ENCODE results near the gene PRPF6. TPM values are rescaled to one million over a fixed set of nuclear protein-coding genes. Genes with fewer than 3 reads are reported as not detected.

The PRPF6 gene
- total and polyA plus RNA-seq, 2 of the 13 experiments (the other 11 are each of a cell fraction or from before 2014, with no cell fraction given) = 63.7 to 101 TPM

DNA sequence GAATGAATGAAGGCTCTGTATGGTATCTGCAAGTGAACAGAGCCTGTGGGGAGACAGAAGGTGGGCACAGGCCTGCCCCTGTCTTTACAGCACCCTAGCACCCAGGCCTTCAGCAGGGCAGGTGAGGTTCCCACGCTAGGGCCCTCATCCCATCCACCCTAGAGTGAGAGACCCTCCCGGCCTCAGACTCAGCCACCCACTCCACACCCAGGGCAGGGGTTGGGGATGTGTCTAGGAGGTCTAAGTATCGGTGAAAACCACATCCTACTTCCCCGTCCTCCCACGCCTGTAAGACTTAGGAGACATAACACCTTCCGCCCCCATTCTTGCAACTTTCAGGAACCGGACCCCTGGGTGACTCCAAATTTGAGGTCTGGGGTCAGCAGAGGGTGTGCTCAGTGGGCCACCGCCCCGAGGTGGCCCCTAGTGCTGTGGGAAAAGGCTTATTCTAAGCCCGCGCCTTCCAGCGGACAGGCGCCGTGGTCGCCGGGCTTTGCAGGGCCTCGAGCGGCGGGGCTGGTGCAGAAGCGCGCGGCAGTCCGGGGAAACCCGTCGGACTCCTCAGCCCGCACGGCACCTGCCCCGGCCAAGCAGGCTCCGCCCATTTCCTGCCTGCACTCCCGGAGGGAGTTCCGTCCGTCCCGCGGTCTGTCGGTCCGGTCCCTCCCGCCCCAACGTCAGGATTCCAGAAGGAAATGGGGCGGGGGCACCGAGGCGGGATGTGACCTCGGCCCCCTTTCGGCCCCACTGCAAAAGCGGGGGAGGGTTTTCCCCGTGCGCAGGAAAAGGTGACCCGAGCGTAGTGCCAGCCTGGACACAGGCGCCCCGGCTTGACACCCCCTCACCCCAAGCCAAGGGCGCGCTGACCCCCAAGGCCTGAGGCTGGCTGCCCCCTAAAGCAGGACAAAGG lies 2.4 kb upstream of the PRPF6 start (continued):
- TF ChIP-seq EP300 (IDR thresholded peaks at IDR 0.05; ENCODE audit: low read depth in 2 of 2, low read length in 2 of 2) (no peak), EP300 (CRISPR knock-in tag; IDR thresholded peaks at IDR 0.05; ENCODE audit: borderline replicate concordance) (0 out of 2 replicates have a peak, but pooled peaks have one; percentile 38), GATA4 (IDR thresholded peaks at IDR 0.05; ENCODE audit: borderline replicate concordance, low read depth) (0 out of 2 replicates have a peak, but pooled peaks have one; percentile 7), ZNF878 (CRISPR knock-in tag; IDR thresholded peaks at IDR 0.05) (0 out of 2 replicates have a peak, but pooled peaks have one; percentile 38), HMGA1 (CRISPR knock-in tag; conservative IDR thresholded peaks at IDR 0.05) (no peak), ZNF264 (CRISPR knock-in tag; IDR thresholded peaks at IDR 0.05) (peak; percentile 72; the same call in 1 of the 2 replicates), PHF8 (CRISPR knock-in tag; IDR thresholded peaks at IDR 0.05) (peak; percentile 85), ETV5 (CRISPR knock-in tag; IDR thresholded peaks at IDR 0.05; ENCODE audit: borderline replicate concordance) (peak; percentile 96), ZNF24 (IDR thresholded peaks at IDR 0.05) (no peak), ZNF446 (CRISPR knock-in tag; IDR thresholded peaks at IDR 0.05) (no peak; the same call in 1 of the 2 replicates), KMT2B (CRISPR knock-in tag; IDR thresholded peaks at IDR 0.05) (peak; percentile 81), ISX (CRISPR knock-in tag; conservative IDR thresholded peaks at IDR 0.05) (peak; percentile 86; the same call in 1 of the 2 replicates), SSRP1 (CRISPR knock-in tag; IDR thresholded peaks at IDR 0.05) (no peak), RFXAP (CRISPR knock-in tag; IDR thresholded peaks at IDR 0.05; ENCODE audit: borderline replicate concordance) (peak; percentile 84), ZNF33B (CRISPR knock-in tag; IDR thresholded peaks at IDR 0.05) (0 out of 2 replicates have a peak, but pooled peaks have one; percentile 43), JUN (CRISPR knock-in tag; IDR thresholded peaks at IDR 0.05) (no peak), BCL6 (CRISPR knock-in tag; IDR thresholded peaks at IDR 0.05) (peak; percentile 69)
- TF ChIP-seq, protein P1, sequence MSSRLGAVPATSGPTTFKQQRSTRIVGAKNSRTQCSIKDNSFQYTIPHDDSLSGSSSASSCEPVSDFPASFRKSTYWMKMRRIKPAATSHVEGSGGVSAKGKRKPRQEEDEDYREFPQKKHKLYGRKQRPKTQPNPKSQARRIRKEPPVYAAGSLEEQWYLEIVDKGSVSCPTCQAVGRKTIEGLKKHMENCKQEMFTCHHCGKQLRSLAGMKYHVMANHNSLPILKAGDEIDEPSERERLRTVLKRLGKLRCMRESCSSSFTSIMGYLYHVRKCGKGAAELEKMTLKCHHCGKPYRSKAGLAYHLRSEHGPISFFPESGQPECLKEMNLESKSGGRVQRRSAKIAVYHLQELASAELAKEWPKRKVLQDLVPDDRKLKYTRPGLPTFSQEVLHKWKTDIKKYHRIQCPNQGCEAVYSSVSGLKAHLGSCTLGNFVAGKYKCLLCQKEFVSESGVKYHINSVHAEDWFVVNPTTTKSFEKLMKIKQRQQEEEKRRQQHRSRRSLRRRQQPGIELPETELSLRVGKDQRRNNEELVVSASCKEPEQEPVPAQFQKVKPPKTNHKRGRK (CRISPR knock-in tag; IDR thresholded peaks at IDR 0.05) = peak; percentile 32; the same call in 1 of the 2 replicates
- TF ChIP-seq, protein P2, sequence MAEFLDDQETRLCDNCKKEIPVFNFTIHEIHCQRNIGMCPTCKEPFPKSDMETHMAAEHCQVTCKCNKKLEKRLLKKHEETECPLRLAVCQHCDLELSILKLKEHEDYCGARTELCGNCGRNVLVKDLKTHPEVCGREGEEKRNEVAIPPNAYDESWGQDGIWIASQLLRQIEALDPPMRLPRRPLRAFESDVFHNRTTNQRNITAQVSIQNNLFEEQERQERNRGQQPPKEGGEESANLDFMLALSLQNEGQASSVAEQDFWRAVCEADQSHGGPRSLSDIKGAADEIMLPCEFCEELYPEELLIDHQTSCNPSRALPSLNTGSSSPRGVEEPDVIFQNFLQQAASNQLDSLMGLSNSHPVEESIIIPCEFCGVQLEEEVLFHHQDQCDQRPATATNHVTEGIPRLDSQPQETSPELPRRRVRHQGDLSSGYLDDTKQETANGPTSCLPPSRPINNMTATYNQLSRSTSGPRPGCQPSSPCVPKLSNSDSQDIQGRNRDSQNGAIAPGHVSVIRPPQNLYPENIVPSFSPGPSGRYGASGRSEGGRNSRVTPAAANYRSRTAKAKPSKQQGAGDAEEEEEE (CRISPR knock-in tag; IDR thresholded peaks at IDR 0.05; ENCODE audit: borderline replicate concordance) = peak; percentile 51; the same call in 1 of the 2 replicates
- TF ChIP-seq, protein P3, sequence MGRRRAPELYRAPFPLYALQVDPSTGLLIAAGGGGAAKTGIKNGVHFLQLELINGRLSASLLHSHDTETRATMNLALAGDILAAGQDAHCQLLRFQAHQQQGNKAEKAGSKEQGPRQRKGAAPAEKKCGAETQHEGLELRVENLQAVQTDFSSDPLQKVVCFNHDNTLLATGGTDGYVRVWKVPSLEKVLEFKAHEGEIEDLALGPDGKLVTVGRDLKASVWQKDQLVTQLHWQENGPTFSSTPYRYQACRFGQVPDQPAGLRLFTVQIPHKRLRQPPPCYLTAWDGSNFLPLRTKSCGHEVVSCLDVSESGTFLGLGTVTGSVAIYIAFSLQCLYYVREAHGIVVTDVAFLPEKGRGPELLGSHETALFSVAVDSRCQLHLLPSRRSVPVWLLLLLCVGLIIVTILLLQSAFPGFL (CRISPR knock-in tag; IDR thresholded peaks at IDR 0.05) = peak; percentile 68
- TF ChIP-seq, protein P4, sequence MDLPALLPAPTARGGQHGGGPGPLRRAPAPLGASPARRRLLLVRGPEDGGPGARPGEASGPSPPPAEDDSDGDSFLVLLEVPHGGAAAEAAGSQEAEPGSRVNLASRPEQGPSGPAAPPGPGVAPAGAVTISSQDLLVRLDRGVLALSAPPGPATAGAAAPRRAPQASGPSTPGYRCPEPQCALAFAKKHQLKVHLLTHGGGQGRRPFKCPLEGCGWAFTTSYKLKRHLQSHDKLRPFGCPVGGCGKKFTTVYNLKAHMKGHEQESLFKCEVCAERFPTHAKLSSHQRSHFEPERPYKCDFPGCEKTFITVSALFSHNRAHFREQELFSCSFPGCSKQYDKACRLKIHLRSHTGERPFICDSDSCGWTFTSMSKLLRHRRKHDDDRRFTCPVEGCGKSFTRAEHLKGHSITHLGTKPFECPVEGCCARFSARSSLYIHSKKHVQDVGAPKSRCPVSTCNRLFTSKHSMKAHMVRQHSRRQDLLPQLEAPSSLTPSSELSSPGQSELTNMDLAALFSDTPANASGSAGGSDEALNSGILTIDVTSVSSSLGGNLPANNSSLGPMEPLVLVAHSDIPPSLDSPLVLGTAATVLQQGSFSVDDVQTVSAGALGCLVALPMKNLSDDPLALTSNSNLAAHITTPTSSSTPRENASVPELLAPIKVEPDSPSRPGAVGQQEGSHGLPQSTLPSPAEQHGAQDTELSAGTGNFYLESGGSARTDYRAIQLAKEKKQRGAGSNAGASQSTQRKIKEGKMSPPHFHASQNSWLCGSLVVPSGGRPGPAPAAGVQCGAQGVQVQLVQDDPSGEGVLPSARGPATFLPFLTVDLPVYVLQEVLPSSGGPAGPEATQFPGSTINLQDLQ (CRISPR knock-in tag; IDR thresholded peaks at IDR 0.05) = peak; percentile 92; the same call in 1 of the 2 replicates
- TF ChIP-seq, protein P5, sequence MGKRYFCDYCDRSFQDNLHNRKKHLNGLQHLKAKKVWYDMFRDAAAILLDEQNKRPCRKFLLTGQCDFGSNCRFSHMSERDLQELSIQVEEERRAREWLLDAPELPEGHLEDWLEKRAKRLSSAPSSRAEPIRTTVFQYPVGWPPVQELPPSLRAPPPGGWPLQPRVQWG (CRISPR knock-in tag; IDR thresholded peaks at IDR 0.05; ENCODE audit: borderline replicate concordance, low read depth) = 0 out of 2 replicates have a peak, but pooled peaks have one; percentile 53

All from HepG2 (cell line).